NCI-H1048 (cell line): Measurements from ENCODE around the gene HIC1.

ENCODE experiments used
- DNase-seq: peaks from one replicate; lab custom pipeline; 2025; lab: John Stamatoyannopoulos, UW

Gene HIC1

GRCh38 chr17:2060385-2060658 is 5.4 kb downstream of the HIC1 start:
- DNase-seq, result no peak

DNA sequence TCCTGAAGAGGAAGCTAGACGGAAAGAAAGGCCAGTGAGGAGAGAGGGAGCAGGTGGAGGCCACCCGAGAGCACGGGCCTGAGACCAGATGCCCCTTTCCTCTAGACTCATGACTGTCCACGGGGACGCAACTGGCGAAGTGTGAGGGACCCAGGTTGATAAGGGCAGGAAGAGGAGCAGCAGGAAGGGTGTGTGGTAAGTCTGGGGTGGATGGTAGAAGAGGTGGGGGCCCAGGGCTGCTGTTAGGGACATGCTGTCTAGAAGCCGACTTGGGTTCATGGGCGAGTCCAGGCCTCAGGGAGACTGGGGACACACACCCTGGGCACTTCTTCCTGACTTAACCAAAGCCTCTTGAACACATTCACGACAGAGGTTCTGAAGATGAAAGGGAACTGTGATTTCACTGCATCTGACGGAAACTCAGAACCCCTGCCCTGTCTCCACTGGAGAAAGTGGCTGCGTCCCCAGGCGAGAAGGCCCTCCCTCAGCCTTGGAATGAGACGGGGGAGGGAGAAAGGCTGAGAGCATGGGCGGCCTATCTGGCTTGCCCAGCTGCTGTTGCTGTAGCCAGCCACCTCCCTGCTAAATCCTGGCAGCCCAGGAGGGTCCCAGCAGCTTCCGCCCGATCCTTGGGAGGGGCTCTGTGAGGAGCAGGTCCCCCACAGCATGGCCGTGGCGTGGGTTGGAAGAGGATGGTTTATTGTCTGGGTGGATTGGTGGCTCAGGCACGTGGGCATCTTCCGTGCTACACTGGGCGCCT is 6.0 kb downstream of the HIC1 start:
- no peak for DNase-seq

DNA sequence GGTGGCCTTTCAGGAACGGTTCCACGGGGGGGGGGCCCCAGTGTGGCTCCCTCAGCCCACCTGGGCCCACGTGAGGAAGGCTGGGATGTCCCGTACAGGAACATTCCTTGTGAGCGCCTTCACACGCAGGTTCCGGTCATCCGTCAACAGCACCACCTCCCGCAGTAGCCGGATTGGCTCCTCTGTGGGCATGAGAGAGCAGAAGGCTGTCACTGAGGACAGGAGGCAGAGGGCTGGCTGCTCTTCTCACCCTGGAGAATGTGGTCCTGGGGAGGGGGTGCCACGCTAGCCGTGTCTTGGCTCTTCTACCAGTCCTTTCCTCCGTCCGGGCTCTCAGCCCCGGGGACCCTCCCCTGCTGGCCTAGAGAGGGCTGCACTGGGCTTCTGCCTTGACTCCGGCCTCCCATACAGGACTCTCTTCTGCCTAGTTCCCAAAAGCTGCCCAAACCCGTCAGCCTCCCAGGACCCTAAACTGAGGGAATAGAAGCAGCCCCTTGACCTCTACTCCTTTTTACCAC is 6.6 kb downstream of the HIC1 start:
- DNase-seq, result no peak

GRCh38 chr17:2062571-2063183 is 7.8 kb downstream of the HIC1 start:
- no peak for DNase-seq

- DNase-seq, result no peak
These were observed 8.6 kb downstream of the HIC1 start for GRCh38 chr17:2063261-2064146.

DNA sequence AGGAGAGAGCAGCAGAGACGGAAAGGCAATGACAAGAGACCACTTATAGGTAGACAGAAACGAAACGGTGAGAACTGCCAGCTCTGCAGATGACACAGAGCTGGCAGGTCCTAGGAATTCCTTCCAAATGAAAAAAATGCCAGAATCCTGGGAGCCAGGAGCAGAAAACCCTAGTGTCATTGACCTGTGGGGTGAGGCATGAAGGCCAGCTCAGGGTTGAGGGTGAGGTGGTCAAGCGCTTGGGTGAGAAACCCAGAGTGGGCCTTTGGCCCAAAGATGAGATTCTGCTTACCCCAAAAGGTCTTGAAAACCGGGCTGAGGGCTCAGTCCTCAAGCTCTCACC is 9.2 kb downstream of the HIC1 start:
- no peak for DNase-seq

DNA sequence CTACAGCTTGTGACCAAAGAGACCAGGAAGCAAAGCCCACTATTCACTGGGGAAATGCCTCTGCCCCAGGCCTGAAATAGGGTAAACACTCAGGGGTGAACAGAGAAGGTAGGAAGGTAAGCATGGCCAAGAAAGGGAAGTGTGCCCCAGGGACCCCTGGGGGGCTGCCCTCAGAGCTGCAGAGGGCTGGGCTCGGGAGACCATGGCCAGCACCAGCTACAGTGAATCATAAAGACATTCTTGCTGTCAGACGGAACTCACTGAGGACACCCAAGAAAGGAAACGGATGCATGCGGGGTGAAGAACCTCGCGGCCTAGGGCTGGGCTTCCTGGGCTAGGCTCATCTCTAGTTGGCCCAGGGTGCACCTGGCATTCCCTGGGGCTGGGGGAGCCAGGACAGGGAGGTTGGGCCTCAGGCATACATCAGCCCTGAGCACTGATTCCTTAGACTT is 9.6 kb downstream of the HIC1 start:
- DNase-seq, result no peak

DNA sequence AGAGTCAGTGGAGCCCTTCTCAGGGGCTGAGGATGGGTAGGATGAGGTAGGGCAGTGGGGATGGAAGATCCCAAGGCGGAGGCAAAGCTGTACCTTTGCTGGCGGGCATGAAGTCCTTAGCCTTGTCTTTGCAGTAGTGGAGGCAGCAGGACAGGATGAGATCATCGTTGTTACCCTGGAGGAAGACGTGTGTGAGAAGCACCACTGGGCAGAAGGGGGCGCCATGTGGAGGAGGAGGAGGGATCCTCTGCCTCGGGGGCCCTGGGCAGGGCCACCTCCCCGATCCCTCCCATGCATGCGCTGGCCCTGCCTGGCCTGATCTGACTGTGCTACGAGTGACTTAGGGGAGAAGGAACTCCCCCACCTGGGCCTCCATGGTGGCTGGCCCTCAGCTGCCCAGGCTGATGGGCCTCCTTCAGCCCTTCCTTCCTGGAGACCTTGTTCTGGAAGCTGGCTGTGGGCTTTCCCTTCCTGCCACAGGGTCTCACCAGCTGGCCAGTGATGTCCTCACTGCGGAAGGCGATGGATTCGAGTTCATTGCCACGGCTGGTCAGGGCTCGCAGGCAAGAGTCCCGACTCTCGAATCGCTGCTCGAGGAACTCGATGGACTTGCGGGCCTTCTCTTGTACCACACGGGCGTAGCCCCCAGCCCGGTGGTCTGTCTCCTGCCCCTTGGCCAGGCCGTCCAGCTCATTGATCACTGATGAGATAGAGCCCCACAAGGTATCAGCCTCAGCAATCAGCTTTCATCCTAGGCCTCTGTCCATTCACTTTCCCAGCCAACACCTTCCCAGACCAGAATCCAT is 10.3 kb downstream of the HIC1 start:
- no peak for DNase-seq

GRCh38 chr17:2065949-2066400 is 11.1 kb downstream of the HIC1 start:
- DNase-seq, result no peak

GRCh38 chr17:2067048-2067561 is 12.2 kb downstream of the HIC1 start:
- DNase-seq, result no peak

DNA sequence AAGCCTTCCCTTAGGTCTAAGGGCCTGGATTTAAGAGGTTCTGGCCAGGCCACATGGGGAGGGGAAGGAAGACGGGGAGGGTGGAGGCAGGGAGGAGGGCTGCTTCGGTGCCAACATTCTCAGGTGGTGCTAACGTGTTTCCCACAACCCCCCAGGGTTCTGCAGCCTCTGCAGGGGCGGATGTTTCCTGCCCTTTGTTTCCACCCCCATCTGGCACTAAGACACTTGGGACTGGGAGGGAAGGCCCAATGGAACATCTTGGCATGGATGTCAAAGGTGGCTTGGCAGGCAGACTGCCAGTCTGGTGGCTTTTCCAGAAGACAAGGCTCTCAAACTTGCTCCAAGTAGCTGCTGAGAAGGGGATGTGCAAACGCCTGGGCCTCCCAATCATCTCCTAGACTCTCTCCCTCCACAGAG is 12.7 kb downstream of the HIC1 start:
- no peak for DNase-seq

DNA sequence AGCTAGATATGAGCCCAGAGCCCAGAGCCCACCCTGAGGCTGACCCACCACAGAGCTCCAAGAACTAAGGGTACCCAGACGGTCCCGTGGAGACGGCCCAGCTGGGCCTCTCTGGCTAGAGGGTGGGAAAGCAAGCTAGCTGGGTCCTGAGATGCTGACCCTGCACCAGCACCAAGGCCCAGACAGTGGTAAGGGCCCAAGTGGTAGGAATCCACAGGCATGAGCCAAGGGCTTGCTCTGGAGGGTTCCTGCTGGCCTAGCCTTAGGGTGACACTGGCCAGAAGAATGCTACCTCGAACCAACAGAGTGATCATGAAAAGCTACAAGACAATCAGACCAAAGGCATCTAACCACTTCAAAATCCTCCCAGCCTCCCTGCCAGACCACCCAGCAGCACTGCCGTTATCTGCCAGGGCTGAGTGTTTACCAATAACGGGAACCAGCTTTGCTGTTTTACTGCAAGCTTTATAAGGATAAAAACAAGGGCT is 13.2 kb downstream of the HIC1 start:
- no peak for DNase-seq

GRCh38 chr17:2068519-2069051 is 13.7 kb downstream of the HIC1 start:
- no peak for DNase-seq

DNA sequence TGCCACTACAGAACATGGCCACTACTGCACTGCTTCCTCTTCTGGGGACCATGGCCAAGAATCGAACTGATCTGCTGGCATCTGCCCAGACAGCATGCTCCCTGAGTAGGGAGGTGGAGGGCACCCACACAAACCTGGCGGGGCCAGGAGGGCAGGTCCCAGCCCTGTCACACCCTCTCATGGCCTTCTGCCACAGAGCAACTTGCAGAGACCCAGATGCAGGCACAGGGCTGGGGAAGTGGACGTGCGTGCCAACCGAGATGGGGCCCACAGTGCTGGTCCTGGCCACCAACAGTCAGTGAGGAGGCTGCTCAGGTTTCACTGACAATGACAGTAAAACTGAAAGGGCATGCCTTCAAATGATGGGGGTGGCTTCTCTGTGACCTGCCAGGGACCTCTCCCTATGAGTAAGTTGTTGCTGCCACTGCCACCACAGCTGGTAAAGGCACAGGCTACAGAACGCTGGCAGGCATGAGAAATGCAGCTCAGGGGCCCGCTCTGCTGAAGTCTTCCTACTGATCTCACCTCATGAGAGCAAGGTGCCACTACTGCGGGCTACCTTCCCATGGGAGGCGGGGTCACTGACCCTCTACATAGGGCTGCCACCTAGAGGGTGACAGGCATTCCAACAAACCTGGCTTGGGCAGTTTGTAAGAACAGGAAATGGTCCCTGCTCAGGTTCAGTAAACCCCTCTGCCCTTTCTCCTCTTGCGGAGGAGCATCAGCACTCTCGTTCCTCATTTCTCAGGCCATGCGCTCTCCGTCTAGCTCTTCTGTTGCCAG is 15.5 kb downstream of the HIC1 start:
- no peak for DNase-seq

DNA sequence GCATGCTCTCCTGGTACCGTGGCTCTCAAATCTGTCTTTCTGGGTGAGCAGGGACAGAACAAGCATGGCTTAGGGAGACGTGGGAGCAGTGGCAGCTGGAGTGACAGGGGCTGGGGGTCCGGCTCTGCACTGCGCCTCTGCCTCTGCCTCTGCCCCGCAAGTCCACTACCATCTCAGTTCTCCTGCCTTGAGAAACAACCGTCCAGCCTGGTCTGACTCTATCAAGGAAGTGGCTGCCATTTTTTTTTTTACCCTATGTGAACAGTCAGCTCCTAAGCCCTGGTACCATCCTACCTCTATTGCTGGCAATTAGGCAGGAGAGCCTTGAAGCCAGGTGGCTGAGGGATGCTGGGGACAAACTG is 16.1 kb downstream of the HIC1 start:
- no peak for DNase-seq

DNA sequence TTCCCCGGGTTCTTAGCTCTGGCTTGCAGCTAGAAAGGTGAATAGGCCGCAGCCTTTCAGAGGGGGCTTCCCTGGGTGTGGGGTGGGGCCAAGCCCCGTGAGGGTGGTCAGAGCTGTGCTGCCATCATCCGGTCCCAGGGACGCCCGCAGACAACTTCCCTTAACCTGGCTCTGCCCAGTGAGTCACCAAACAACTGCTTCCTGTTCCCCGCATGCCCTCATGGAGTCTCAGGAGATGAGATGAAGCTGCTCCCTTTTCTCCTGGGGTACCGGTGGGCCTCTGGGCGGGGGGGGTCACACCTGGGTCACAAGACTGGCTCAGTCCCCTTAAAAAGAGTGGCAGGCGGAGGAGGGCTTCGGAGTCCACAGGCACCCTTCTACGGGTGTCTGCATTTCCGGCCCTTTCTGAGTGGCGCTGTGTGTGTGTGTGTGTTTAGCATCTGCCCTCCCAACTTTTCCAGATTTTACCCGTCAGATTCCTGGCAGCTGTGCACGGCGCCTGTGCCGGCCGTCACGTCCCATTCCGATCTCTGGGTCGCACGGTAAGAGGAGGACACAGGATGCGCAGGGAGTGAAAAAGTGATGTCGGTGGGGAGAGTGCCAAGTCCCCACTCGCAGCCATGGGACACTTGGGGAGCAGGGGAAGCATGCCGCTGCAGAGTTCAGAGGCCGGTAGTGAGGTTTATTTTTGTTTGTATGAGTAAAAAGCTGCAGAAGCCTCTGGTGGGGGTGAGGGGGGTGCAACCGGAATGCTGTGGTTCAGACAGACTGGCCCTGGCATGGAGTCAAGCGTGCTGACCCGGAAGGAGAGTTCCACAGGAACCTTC is 16.8 kb downstream of the HIC1 start:
- no peak for DNase-seq

DNA sequence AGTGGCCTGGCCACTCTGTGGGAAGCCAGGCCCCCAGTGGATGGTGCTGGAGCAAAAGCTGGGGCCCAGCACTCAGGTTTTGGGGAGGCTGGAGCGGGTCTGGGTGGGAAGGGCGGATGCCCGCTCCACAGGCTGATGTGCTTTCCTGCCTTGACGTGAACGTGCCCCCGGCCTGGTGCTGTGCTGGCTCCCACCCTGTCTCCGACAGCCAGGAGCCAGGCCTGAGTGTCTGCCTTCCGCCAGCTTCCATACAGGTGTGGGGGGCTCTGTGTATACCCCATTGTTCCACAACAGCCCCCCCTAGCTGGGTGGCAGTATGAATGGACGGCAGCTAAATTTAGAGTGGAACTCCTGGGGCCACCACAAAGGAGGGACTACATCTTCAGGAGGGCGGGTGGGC is 20.0 kb downstream of the HIC1 start:
- DNase-seq, result no peak

DNA sequence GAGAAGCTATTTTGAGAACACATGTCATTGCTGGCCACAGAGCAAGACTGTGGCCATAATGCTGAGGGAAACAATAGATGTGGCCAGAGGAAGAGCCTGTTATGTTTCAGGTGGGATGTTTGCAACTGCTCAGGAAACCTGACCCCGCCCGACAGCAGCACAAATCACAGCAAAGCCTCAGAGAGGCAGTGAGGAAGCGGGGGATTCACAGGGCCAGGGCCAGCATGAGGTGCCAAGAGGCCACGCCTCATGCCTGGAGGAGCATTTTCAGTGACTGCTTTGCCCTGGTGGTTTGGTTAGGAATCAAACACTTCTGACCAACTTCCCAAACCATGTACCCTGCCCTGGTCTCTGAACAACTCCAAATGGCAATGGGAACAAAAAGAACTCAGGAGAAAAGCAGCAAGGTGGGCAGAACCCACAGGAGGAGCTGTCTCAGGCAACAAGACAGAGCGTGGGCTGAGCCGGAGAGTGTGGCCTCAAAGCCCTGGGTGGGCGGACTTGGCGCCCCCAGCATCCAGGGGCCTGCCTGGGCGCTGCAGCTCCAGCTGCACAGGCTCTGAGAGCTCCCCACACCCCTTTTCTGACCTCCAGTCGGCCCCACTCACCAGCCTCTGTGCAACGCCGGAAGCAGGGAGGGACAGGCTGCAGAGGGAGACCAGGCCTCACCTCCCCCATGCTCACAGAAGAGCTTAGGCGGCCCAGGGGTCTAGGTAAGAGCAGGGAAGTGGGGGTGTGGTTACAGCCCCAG is 20.6 kb downstream of the HIC1 start:
- DNase-seq, result no peak
